ENCODE results near the gene PXDN.

GRCh38 chr2:1640301-1641135 is 103.8 kb downstream of the PXDN start:
- TF ChIP-seq CTCF (IDR thresholded peaks at IDR 0.05) (no peak), KAT7 (CRISPR knock-in tag; IDR thresholded peaks at IDR 0.05; ENCODE audit: borderline replicate concordance) (no peak)
